Prostate gland (tissue), 2 donors: ENCODE measurements around the gene ALPP.

Source experiments
- CTCF ChIP-seq, 4 experiments: fragments of 200-600 bp in 2 of 4; fragments of 450-650 bp in 2 of 4; sonication (generic) in 2 of 4; IDR thresholded peaks; 1 replicate in 3 of 4; 2 replicates in 1 of 4; pipeline ENCODE4 v1.5.1; 2016 to 2019; ENCODE audit warnings: antibody characterized with exemption in 4 of 4, mild to moderate bottlenecking in 2 of 4, moderate library complexity in 2 of 4
- POLR2AphosphoS5 ChIP-seq: sonication (generic); formaldehyde crosslinking; IDR thresholded peaks from one replicate; pipeline ENCODE4 v1.6.1; 2017; ENCODE audit warnings: antibody characterized with exemption

- TF ChIP-seq POLR2AphosphoS5, result no peak
- no peak for TF ChIP-seq CTCF (IDR thresholded peaks at IDR 0.05)
Measured at GRCh38 chr2:232387451-232388171, 9.1 kb downstream of the ALPP start.
